Posterior cingulate gyrus (tissue), 11 donors: ENCODE measurements around the gene STX7.
"Not testable (repeated sequence)": the region's sequence is repeated elsewhere in the genome, so short reads cannot be mapped to it uniquely, and the experiment has no call there.

Experiments used
- DNase-seq, 10 donors: peaks; one replicate each; pipeline versions ENCODE4 v3.0.0 to v3.0.0-alpha.2; 2020 to 2021; ENCODE audit warnings: mixed read lengths in 3 of 10
- intact Hi-C: fragments of 100-400 bp; cut with DNase I; formaldehyde crosslinking; loops from one replicate; pipeline ENCODE4 v1.15.1; 2023

Gene STX7, protein sequence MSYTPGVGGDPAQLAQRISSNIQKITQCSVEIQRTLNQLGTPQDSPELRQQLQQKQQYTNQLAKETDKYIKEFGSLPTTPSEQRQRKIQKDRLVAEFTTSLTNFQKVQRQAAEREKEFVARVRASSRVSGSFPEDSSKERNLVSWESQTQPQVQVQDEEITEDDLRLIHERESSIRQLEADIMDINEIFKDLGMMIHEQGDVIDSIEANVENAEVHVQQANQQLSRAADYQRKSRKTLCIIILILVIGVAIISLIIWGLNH

DNA sequence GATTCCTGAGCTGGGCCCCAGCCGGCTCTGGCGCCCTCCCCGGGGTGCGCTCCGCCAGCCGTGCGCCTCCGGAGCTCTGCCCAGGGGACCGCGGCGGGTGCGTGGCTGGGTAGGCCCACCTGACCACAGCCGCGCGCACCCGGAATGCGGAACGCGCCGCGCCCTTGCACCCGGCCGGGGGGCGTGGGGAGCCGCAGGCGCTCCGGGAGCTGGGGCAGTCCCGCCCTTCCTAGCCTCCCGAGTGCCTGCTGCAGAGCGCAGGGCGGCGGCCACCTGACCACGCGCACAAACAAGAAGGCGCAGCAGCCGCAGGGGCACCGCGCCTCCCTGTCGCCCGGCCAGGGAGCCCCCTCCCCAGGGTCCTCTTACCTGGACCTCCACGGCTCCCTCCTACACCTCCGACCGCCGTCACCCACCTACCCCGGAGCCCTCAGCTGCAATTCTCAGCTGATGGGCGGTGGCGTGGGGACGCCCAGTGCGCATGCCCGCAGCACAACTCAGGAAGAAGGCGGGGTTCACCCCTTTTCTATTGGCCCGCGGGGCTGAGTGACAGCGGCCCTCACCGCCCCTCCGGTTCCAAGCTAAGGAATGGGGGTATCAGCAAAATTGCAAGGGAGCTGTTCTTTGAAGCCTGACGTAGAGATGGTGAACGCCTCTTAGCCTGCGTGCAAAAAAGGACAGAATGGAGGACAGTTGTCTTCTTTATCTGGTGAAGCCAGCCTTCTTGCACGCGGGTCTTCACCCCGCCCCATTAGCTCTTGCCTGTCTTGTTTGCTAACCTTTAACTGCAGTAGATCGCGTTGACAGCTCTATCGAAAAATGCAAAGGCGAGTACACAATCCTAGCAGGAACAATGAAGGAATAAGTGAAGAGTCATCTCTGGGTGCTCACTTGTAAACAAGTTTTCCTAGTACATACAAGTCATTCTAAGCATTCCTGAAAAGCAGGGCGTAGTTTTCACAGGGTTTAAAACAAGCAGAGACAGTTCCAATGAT, at the start of gene STX7:
Gene STX7, minus strand, starts transcription at position 479 of the 995 bp plus-strand sequence. CDS start 9,586 bp downstream, outside the sequence.
- peak; percentile 90 to 99 (median 94) for DNase-seq
- intact Hi-C loops: loop anchor here (10.0 kb wide), 1 partner anchor 52 kb away; no protein-coding TSS in a partner anchor

DNA sequence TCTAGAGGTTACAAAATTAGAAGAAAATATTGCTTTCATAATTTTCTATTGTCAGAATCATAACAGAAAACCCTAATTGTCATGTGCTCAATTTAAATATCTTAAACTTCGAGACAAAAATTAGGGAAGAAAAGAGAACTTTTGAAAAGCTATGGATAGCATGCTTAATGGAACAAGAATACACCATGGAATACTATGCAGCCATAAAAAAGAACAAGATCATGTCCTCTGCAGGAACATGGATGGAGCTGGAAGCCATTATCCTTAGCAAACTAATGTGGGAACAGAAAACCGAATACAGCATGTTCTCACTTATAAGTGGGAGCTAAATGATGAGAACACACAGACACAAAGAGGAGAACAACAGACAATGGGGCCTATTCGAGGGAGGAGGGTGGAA, 47.2 kb upstream of the STX7 start:
- intact Hi-C loops: loop anchor here (10.0 kb wide), 1 partner anchor 45 kb away; the partner anchor contains the start of gene STX7
- not testable (repeated sequence) for DNase-seq

DNA sequence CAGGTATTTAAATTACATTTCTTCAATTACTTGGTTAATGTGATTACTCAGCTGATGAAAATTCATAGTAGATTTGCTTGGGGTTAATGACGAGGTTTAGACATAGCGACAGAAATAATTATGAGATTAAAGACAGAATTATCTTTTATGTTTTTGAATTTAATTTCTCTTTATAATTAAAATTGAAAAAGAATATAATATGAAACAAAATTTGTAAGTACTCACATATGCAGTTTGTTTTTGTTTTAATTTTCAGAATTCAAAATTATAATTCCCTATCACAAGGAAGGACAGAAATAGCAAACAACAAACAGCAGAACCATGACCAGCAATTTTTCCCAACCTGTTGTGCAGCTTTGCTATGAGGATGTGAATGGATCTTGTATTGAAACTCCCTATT, 39.5 kb upstream of the STX7 start, which contains the start of gene TAAR8:
Gene TAAR8, plus strand, starts transcription at position 301 of the 400 bp plus-strand sequence. Its CDS starts 21 bp downstream, at position 322.
- intact Hi-C loops: no loop called here
- no peak for DNase-seq

GRCh38 chr6:132551214-132551613, 38.3 kb upstream of the STX7 start:
- DNase-seq: no peak
- intact Hi-C loops: no loop called here

GRCh38 chr6:132548746-132549463, 36.0 kb upstream of the STX7 start:
- intact Hi-C loops: no loop called here
- DNase-seq: no peak

GRCh38 chr6:132544826-132545225, 31.9 kb upstream of the STX7 start:
- intact Hi-C loops: no loop called here
- DNase-seq: no peak

GRCh38 chr6:132537977-132538376, 25.1 kb upstream of the STX7 start, which contains the start of gene TAAR9:
TAAR9 (plus strand) TSS chr6:132538277; CDS start chr6:132538290, 13 bp downstream.
- no peak for DNase-seq
- intact Hi-C loops: loop anchor here (10.0 kb wide), 1 partner anchor 67 kb away; no protein-coding TSS in a partner anchor

DNA sequence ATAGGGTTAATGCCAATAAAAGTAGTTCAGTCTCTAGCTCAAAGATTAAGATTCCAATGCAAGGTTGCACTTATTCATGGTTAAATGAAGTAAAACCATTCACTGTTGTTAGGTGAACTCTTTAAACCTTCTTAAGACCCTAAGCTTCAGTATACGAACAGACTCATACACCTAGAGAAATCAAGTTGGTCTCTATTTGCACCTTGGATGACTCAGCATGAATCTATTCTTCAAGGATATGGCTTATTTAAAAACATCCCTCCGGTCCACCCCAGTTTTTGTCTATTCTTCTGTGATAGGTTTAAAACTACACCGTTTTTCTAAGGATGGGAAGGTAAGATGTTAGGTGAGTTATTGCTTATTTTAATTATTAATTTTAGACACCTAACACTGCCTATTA, 24.2 kb upstream of the STX7 start:
- intact Hi-C loops: loop anchor here (10.0 kb wide), 1 partner anchor 68 kb away; no protein-coding TSS in a partner anchor
- DNase-seq: no peak

DNA sequence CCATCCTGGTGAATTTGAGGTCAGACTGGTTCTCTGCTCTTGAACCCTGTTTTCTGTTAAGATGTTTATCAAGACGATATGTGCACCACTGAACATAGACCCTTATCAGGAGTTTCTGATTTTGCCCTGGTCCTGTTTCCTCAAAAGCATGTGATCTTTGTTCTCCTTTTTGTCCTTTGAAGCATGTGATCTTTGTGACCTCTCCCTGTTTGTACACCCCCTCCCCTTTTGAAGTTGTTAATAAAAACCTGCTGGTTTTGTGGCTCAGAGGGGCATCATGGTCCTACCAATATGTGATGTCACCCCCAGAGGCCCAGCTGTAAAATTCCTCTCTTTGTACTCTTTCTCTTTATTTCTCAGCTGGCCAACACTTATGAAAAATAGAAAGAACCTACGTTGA, 21.6 kb upstream of the STX7 start:
- intact Hi-C loops: loop anchor here (5.0 to 10.0 kb wide), 2 partner anchors 70 to 278 kb away; partner anchors contain the start of gene RPS12
- not testable (repeated sequence) for DNase-seq

DNA sequence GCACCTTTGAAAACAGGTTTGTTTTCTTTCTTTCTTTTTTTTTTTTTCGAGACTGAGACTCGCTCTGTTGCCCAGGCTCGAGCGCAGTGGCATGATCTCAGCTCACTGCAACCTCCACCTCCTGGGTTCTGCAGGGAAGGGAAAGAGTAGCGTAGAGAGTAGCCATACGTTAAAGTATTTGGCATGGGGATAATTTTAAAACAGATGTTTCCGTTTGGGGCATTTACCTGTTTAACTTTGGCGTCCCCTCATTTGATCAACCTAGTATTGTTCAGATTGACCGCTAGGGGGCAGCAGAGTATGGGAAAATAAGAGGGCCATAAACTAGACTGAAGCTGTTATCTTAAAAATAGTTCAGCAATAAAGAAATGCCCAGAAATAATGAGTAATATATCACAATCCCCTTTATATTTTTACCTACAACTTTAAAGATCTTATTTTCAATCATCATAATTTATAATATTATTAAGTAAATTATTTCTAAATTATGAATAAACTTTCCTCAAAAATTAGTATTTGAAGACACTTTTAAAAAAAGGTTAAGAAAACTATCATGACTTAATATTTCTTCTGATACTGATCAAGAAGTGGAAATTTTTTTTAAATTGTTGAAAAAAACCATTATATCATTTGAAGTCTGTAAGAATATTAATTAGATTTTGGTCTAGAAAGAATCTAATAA, 17.5 kb upstream of the STX7 start:
- peak in 5 of 10 donors; percentile 11 to 72 (median 65) for DNase-seq
- intact Hi-C loops: loop anchor here (1.0 to 10.0 kb wide), 3 partner anchors 74 to 282 kb away; partner anchors contain the start of gene RPS12

GRCh38 chr6:132527791-132528190, 14.9 kb upstream of the STX7 start:
- intact Hi-C loops: no loop called here
- no peak for DNase-seq

DNA sequence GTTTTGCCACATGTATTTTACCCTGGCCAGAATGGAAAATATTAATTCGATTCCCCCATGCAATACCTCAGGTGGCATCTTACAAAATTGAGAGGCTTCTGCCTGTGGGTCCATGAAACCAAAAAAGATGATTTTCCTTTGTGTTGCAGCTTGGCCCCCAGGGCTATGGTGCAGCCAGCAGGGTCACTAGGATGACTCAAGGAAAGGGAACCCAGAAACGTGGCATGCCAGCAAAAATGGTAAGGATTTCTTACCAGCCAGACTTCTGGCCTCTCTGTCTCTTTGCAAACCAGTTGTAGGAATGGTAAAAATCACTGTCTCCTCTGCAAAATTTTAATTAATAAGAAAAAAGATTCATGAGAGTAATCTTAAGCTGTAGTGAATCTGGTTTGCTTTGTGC, 13.5 kb upstream of the STX7 start:
- no peak for DNase-seq
- intact Hi-C loops: no loop called here

DNA sequence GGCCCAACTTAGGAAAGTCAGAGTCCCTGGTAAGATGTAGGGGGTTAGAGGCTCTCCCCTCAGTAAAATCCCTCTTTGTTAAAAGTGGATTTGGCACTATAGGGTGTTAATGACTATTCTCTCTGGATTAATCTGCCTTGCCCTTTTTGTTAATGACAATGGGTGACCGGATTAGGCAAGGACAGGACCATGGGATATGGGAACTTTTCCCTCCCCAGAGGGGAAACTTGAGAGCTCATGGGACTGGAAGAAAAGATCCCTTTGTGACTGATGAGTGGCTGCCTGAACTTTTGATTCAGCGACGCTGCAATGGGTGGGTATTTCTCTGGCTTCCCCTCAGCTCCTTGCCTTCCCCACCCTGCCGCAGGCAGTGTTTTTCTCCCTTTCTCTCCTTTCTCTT, 12.9 kb upstream of the STX7 start:
- intact Hi-C loops: no loop called here
- DNase-seq: no peak

- no peak for DNase-seq
- intact Hi-C loops: no loop called here
Measured at GRCh38 chr6:132524646-132525045, 11.7 kb upstream of the STX7 start.

DNA sequence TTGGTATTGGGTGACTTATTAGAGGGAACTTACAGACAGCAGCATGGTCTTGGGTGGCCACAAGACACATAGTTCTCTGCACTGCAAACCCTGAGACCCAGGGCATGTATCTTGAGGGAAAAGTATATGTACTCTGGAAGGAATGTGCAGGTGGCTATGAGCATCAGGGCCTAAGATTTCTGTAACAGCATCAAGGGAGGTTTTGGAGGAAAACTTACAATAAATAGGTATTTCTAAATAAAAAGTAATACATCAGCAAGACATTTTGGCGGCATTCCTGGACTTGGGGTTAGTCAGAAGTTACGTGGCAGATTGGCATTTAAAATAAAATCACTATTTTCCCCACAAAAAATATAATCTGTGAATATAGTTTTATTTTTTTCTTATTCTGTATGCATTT, 8.0 kb upstream of the STX7 start:
- intact Hi-C loops: no loop called here

GRCh38 chr6:132515386-132515785, 2.5 kb upstream of the STX7 start:
- intact Hi-C loops: loop anchor here (10.0 kb wide), 1 partner anchor 49 kb away; no protein-coding TSS in a partner anchor
- no peak for DNase-seq

More for the DNA sequence above, 8.0 kb upstream of the STX7 start:
- no peak for DNase-seq

- intact Hi-C loops: loop anchor here (10.0 kb wide), 1 partner anchor 51 kb away; no protein-coding TSS in a partner anchor
Measured at GRCh38 chr6:132513831-132514545, 1.1 kb upstream of the STX7 start.

DNA sequence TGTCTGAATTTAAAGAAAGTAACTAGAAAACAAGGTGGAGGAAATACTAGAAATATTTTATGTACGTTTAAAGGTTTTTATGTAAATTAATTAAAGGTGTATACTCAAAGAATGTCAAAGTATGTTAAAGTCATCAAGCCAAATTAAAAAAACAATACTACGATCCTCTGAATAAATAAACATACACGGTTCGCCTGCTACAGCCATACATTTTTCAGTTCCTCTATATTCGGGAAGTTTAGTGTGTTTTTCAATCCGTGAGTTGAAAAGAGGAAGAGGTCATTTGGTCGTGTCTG, 626 bp downstream of the STX7 start:
- DNase-seq: no peak
- intact Hi-C loops: loop anchor here (10.0 kb wide), 1 partner anchor 53 kb away; no protein-coding TSS in a partner anchor

More at GRCh38 chr6:132513831-132514545, 1.1 kb upstream of the STX7 start:
- no peak for DNase-seq

- no peak for DNase-seq
- intact Hi-C loops: loop anchor here (10.0 kb wide), 1 partner anchor 53 kb away; no protein-coding TSS in a partner anchor
Measured at GRCh38 chr6:132511831-132512220, 1.1 kb downstream of the STX7 start.
